ENCODE data around the gene PATJ. TPM values are rescaled to one million over a fixed set of nuclear protein-coding genes. Genes with fewer than 3 reads are reported as not detected.

The PATJ gene
- total RNA-seq, 1 experiment from 2014 or later: 57.9 TPM

DNA sequence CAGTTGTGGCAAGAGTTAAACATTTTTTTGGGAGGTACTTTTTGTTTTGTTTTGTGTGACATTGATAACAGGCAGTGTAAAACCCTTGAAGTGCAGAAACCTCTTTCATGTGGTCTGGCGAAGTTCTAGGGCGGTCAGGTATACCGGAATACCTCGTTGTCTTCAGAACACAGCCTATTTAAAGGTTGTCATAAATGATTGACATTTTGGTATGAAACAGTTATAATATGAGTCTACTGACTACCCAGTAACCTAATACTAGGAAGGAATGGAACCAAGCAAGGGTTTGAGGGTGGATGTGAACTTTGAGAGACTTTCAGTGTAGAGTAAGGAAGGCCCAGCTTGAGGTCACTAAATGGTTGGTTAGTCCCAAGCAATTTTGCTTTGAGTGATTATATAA is 40.5 kb downstream of the PATJ start:
- ATAC-seq: no peak
- peaks cover 7% of the 10 kb centered on the region for H3K36me3 Mint-ChIP-seq
- no peaks in the 10 kb centered on the region for H3K27me3 Mint-ChIP-seq (ENCODE audit: low read depth)

DNA sequence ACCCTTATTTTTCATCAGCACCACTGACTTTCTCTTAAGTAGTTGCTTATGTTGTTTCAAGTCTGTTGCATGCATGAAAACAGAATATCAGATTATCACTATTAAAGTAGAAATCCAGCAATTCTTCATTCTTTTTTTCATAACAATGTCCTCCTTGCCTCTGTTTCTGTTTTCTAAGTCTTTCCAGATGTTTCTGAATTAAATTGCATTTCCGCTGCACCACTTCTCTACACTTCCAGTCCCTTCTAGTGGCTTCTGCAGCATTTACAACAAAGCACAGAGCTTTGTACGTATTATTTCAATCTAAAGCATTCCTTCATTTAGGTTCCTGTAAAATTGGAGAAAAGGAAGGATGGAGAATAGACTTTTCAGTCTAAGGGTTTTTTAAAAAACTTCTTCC is 42.4 kb downstream of the PATJ start:
- ChIA-PET POLR2A (no interaction called here), CTCF (no interaction called here)
- Mint-ChIP-seq H3K27me3 (ENCODE audit: low read depth) (no peaks in the 10 kb centered on the region), H3K36me3 (peaks cover 13% of the 10 kb centered on the region), H3K27ac (no peak overlapping the region), H3K4me3 (no peak overlapping the region), H3K4me1 (no peaks in the 10 kb centered on the region), H3K9me3 (no peaks in the 10 kb centered on the region)
- TF ChIP-seq NR2C2 (CRISPR knock-in tag; IDR thresholded peaks at IDR 0.05) (no peak), NFATC4 (CRISPR knock-in tag; IDR thresholded peaks at IDR 0.05) (no peak), NR1H2 (CRISPR knock-in tag; IDR thresholded peaks at IDR 0.05) (no peak), ZNF423 (CRISPR knock-in tag; IDR thresholded peaks at IDR 0.05) (no peak), TEAD4 (CRISPR knock-in tag; IDR thresholded peaks at IDR 0.05) (no peak)
- DNase-seq (ENCODE audit: low spot score): no peak
- no peak for ATAC-seq

More for the DNA sequence above, 40.5 kb downstream of the PATJ start:
- no peak overlapping the region for H3K4me3 Mint-ChIP-seq
- ChIA-PET CTCF (no interaction called here), POLR2A (no interaction called here)
- no peak for DNase-seq (ENCODE audit: low spot score)
- no peak overlapping the region; the same call in 1 of the 2 replicates for H3K27ac Mint-ChIP-seq
- H3K4me1 Mint-ChIP-seq: no peaks in the 10 kb centered on the region
- no peaks in the 10 kb centered on the region for H3K9me3 Mint-ChIP-seq
- TF ChIP-seq CTCF (IDR thresholded peaks at IDR 0.05): no peak

- ChIA-PET CTCF (no interaction called here), POLR2A (no interaction called here)
- no peak overlapping the region for H3K27ac Mint-ChIP-seq
- no peak for DNase-seq (ENCODE audit: low spot score)
- no peaks in the 10 kb centered on the region for H3K9me3 Mint-ChIP-seq
- H3K36me3 Mint-ChIP-seq: peaks cover 34% of the 10 kb centered on the region
- no peak overlapping the region for H3K4me3 Mint-ChIP-seq
- no peak for ATAC-seq
- no peaks in the 10 kb centered on the region for H3K4me1 Mint-ChIP-seq
- no peaks in the 10 kb centered on the region for H3K27me3 Mint-ChIP-seq (ENCODE audit: low read depth)
- no peak for TF ChIP-seq ATF2 (CRISPR knock-in tag; IDR thresholded peaks at IDR 0.05; ENCODE audit: borderline replicate concordance, low read depth)
- TF ChIP-seq, protein P1, sequence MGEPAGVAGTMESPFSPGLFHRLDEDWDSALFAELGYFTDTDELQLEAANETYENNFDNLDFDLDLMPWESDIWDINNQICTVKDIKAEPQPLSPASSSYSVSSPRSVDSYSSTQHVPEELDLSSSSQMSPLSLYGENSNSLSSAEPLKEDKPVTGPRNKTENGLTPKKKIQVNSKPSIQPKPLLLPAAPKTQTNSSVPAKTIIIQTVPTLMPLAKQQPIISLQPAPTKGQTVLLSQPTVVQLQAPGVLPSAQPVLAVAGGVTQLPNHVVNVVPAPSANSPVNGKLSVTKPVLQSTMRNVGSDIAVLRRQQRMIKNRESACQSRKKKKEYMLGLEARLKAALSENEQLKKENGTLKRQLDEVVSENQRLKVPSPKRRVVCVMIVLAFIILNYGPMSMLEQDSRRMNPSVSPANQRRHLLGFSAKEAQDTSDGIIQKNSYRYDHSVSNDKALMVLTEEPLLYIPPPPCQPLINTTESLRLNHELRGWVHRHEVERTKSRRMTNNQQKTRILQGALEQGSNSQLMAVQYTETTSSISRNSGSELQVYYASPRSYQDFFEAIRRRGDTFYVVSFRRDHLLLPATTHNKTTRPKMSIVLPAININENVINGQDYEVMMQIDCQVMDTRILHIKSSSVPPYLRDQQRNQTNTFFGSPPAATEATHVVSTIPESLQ (CRISPR knock-in tag; IDR thresholded peaks at IDR 0.05): no peak
- no peak for TF ChIP-seq CTCF (IDR thresholded peaks at IDR 0.05)
- TF ChIP-seq ZNF138 (CRISPR knock-in tag; conservative IDR thresholded peaks at IDR 0.05): no peak
- TF ChIP-seq ARID4B (CRISPR knock-in tag; IDR thresholded peaks at IDR 0.05; ENCODE audit: borderline replicate concordance): no peak
- no peak for TF ChIP-seq JUN (CRISPR knock-in tag; IDR thresholded peaks at IDR 0.05)
- no peak for TF ChIP-seq ZNF425 (CRISPR knock-in tag; conservative IDR thresholded peaks at IDR 0.05)
- TF ChIP-seq FOXK1 (CRISPR knock-in tag; IDR thresholded peaks at IDR 0.05): no peak
- TF ChIP-seq MYBL2 (CRISPR knock-in tag; IDR thresholded peaks at IDR 0.05): no peak
- no peak for TF ChIP-seq ATF1 (CRISPR knock-in tag; IDR thresholded peaks at IDR 0.05)
- TF ChIP-seq GABPB1 (CRISPR knock-in tag; IDR thresholded peaks at IDR 0.05): no peak
- no peak for TF ChIP-seq MLX (CRISPR knock-in tag; IDR thresholded peaks at IDR 0.05)
These were observed 48.6 kb downstream of the PATJ start for GRCh38 chr1:61790837-61791236.

Measured in WTC11 (cell line).